NCI-H524 treated with DMSO at 0.1 percent for 48 hours (cell line): ENCODE data around the gene RFWD3.
A peak's percentile ranks its signal among the peaks of the same experiment; 100 is the strongest.

ENCODE experiments used
- DNase-seq: peaks from one replicate; lab custom pipeline; 2025; lab: John Stamatoyannopoulos, UW

The RFWD3 gene

GRCh38 chr16:74622005-74622404, 44.7 kb downstream of the RFWD3 start:
- DNase-seq: no peak

DNA sequence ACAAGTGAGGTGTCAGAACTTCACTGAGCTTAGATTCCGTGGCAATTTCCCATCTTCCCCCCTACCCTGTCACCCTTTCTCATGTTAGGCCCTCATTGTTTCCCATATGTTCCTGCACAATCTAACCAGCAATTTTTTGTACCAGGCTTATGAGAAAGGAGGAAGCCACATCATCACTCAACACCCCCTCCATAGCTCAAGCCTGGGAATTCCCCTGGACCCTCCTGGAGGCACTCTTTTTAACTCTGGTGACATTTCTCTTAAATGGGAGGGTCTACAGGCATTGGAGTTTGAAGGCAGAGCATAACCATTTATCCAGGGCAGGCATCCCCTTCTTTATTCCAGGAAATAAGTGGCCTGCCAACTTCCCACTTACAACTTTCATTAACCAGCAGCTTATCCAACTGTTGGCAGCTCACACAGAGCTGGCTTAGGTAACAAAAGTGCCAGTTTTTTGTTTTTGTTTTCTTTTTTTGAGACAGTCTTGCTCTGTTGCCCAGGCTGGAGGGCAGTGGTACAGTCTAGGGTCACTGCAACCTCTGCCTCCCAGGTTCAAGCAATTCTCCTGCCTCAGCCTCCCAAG, 49.4 kb downstream of the RFWD3 start:
- DNase-seq: no peak

DNA sequence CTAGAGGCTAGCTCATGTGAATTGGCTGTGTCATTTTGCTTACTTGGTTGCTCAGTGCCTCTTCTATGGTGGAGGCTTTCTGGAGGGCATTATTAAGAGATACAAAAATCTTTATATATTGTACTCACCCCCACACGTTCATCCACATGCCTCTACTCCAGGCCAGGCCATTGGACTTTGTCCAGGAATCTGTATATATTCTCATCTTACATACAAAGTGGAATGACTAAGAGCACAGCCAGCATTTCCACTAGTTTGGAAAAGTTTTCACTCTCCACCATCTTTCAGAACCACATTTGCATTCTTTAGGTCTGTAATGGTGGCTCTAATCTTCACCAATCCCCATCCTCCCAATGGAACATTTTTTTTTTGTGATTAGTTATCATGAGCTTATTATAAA, 55.0 kb downstream of the RFWD3 start:
- no peak for DNase-seq

DNA sequence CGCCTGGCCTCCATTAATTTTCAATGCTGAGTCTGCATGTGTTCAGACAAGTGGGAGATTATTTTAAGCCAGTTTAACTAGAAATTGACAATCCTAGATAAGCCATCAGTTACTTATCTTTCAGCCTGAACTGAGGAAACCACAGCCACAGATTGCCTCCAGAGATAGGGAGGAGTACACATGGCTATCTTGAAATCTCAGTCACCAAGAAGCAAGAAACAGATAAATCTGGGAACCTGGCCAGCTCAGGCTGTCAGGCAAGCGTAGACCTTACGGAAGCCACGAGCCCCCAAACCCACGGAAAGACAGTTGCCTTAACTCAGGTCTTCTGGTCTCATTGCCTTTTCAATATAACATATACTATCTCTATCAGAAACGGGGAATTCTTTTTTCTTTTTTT, 57.7 kb downstream of the RFWD3 start:
- no peak for DNase-seq

DNA sequence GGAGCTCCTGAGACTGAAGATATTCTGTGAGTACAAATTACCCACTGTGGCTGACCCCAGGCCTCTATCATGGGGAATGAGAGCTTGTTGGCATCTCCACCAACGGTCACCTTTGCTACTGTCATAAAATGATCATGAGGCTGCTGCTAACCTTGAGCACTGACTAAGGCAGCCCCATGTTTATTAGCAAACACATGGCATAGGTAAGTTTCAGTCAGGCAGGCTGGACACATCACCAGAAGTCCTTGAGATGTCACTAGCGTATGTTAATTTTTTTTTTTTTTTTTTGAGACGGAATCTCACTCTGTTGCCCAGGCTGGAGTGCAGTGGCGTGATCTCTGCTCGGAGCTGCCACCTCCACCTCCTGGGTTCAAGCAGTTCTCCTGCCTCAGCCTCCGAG, 58.3 kb downstream of the RFWD3 start:
- DNase-seq: no peak

DNA sequence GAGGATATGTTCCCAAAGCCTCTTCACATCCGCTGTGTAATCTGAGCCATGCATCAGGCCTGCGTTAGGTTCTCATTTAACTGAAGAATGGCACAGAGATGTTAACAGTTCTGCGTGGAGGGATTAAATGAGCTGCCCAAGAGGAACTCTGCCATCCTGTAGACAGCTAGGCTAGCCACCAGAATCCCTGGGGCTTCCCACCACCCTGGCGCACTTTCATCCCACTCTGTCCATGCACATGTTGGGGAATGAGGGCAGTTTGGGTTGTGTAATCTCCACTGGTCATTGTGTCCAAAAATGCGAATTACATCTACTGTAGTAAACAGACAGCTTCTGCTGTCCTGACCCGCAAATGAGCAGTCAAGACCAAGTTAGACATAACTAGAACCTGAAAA, 58.7 kb downstream of the RFWD3 start:
- no peak for DNase-seq

DNA sequence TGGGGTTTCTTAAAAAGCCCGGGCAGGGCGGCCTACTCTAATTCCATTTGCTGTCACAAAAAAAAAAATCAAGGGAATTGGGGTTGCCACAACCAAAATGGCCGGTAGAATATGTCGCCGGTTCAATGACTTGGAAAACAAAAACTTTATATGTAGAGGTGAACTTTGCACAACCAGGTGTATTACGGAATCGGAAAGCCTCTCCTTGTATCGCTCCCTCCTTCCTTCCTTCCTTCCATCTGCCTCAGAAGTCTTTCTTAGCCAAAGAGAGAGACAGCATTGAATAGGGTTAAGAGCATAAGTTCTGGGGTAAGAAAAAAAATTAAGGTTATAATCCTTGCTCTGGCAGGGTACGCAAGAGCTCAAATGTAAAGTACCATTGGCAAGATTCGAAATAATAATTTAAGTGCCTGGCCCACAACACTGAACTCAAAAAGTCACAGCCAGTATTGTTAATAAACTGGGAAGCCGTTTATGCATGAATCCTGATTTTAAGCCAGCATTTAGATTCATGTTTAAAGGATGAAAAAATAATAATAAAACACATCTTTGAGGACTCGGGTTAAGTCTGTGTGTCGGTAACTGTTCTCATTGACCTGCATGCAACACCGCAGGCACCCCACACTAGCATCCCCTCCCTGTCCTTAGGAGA, 59.2 kb downstream of the RFWD3 start:
- DNase-seq: peak; percentile 77

DNA sequence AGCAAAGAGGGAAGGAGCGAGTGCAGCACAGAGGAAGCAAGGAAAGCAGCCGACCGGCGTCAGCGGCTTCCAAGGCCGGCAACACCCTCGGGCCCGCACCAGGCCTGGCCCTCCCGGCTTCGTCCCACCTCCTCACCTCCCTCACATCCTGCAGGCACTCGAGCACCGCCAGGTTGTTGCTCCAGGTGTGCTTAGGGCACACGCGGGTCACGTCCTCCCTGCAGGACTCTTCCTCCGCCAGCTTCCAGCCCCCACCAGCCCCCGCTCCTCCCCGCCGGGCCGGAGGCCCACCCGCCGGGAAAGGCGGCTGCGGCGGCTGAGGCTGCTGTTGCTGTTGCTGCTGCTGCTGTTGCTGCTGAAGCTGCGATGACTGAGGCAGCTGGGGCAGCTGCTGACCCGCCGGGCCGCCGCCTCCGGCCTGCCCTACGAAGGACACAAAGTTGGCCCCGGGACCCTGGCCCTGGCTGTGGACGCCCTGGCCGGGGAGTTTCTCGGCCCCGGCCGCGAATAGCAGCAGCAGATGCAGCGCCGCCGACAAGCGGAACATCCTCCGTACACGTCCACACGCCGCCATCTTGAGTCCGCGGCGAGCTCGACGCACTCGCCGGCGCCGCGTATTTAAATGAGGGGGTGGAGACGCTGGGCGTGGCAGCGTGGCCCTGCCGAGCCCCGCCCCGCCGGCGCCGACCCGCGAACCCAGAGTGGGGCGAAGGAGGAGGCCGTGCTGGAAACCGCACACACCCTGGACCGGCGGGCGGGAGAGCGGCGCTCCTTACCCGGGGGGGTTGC, 60.0 kb downstream of the RFWD3 start, which contains the start of gene GLG1:
Gene GLG1, minus strand, starts transcription at position 594 of the 789 bp plus-strand sequence. Its CDS starts 20 bp downstream, at position 574.
- DNase-seq: peak; percentile 77

DNA sequence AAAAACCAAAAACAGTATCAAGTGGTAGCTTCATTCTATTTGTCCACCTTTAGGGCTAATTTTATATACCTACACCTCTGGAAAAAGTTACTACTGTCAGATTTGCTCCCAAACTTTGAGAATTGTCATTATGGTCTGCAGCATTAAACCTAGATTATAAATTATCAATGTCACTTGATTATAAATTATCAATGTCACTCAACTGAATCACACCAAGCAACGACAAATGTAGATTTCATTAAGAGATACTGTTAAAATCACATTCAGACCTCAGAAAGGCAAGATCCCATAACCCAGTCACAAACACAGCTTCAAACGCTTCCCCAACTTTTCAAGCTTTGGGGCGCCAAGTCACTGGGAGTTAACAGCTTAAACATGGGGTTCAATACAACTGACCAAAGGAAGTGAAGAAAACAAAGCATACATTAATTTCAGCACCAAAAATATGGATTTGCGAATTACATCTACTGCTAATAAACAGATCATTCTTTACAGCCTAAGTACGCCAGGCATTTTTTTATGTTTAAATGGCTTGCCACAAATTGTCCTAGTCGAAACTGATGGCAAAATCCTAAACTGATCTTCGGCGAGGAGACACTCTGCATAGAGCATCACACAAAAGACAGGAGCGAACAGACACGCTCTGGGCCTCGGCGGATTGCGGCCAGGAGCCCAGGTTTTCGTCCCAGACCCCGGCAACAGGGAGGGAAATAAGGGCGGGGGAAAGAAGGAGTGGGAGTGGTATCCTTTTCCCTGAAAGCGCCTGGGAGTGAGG, 60.7 kb downstream of the RFWD3 start:
- no peak for DNase-seq

- no peak for DNase-seq
Observed at GRCh38 chr16:74605332-74605731, 61.3 kb downstream of the RFWD3 start.

GRCh38 chr16:74603848-74604247, 62.8 kb downstream of the RFWD3 start:
- DNase-seq: no peak

DNA sequence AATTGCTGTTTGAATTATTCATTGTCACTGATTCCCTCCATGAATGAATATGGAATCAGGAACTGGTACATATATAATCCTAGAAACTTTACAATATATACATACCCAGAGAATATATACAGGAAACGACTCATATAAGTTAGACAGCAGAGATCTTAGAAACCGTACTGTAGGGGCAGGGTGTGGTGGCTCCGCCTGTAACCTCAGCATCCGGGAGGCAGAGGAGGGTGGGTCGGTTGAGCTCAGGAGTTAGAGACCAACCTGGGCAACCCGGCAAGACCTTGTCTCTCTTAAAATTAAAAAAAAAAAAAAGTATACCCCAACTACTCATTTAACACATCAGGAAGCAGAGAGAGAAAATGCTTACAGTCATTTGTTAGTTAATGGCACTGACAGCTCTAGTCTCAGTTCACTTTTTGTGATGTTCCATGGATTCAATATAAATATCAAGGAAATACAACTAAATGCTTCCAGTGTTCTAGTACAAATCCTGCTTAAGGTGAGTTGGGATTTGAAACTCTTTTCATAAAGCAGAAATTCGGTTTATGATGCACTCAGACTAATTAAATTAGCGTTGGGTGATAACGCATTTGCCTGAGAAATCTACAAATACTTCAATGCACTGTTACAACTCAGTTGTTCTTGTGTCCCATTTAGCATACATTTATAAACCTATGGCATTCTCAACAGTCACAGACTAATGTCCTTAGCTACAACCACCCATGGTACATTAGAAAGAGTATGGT, 65.4 kb downstream of the RFWD3 start:
- DNase-seq: no peak

GRCh38 chr16:74596586-74596985, 70.1 kb downstream of the RFWD3 start:
- DNase-seq: no peak

DNA sequence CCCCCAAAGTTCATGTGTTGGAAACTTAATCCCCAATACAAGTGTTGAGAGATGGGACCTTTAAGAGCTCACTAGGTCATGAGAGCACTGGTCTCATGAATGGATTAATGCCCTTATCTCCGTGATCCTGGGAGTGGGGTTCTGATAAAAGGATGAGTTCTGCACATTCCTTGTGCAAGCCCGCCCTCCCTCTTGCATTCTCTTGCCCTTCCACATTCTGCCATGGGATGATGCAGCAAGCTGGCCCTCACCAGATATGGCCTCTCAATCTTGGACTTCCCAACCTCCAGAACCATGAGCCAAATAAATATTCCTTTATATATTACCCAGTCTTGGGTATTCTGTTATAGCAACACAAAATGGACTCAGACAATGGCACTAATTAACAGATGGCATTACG, 73.8 kb downstream of the RFWD3 start:
- DNase-seq: no peak

GRCh38 chr16:74591876-74592650, 74.6 kb downstream of the RFWD3 start:
- no peak for DNase-seq

GRCh38 chr16:74586948-74587347, 79.7 kb downstream of the RFWD3 start:
- no peak for DNase-seq

GRCh38 chr16:74585846-74586443, 80.7 kb downstream of the RFWD3 start:
- no peak for DNase-seq

GRCh38 chr16:74583926-74584666, 82.6 kb downstream of the RFWD3 start:
- DNase-seq: no peak

GRCh38 chr16:74582970-74583369, 83.7 kb downstream of the RFWD3 start:
- no peak for DNase-seq

DNA sequence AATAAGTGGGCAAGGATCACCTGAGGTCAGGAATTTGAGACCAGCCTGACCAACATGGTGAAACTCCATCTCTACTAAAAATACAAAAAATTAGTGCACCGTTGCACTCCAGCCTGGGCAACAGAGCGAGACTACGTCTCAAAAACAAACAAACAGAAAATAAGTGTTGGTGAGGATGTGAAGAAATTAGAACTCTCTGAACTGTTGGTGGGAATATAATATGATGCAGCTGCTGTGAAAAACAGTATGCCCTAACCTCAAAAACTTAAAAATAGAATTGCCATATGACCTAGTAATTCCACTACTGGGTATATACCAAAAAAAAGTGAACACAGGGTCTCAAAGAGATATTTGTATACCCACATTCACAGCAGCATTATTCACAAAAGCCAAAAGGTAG, 85.8 kb downstream of the RFWD3 start:
- DNase-seq: no peak
